Measurements from ENCODE around the gene SNX25.

DNA sequence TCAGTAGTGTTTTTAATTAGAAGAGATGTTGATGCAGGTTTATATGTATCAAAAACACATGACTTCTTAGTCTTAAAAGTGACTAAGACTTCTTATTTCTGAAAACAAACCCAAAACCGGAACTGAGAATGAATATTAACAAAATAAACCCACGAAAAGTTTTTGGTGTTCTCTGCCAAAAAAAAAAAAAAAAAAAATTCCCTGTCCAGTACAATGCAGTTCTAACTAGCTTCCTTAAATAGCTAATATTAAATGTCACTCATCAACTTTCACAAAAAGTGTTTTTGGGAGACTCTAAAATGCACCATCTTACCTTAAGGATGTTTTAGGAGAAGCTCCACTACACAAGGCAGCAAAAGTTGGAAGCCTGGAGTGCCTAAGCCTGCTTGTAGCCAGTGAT is 189.2 kb downstream of the SNX25 start:
- TF ChIP-seq, protein P1, sequence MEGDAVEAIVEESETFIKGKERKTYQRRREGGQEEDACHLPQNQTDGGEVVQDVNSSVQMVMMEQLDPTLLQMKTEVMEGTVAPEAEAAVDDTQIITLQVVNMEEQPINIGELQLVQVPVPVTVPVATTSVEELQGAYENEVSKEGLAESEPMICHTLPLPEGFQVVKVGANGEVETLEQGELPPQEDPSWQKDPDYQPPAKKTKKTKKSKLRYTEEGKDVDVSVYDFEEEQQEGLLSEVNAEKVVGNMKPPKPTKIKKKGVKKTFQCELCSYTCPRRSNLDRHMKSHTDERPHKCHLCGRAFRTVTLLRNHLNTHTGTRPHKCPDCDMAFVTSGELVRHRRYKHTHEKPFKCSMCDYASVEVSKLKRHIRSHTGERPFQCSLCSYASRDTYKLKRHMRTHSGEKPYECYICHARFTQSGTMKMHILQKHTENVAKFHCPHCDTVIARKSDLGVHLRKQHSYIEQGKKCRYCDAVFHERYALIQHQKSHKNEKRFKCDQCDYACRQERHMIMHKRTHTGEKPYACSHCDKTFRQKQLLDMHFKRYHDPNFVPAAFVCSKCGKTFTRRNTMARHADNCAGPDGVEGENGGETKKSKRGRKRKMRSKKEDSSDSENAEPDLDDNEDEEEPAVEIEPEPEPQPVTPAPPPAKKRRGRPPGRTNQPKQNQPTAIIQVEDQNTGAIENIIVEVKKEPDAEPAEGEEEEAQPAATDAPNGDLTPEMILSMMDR (IDR thresholded peaks at IDR 0.05; ENCODE audit: low read depth, low read length, poor library complexity, severe bottlenecking), result no peak
- no peak for TF ChIP-seq EZH2phosphoT487 (IDR thresholded peaks at IDR 0.05; ENCODE audit: borderline replicate concordance, low read length)
